GM18505 (cell line): ENCODE data around the gene ARHGEF12.
"Not testable (repeated sequence)": the region's sequence is repeated elsewhere in the genome, so short reads cannot be mapped to it uniquely, and the experiment has no call there.

Source experiments
- ATAC-seq: cut with Tn5 transposase; IDR thresholded peaks from one replicate; pipeline ENCODE4 v1.9.1; 2021; ENCODE audit not compliant: unreplicated experiment
- POLR2A ChIP-seq: IDR thresholded peaks from 4 replicates; pipeline ENCODE4 v1.6.1; 2011; ENCODE audit warnings: borderline replicate concordance; ENCODE audit not compliant: insufficient read depth, insufficient read length; ENCODE audit errors: extremely low read depth

ARHGEF12 gene

DNA sequence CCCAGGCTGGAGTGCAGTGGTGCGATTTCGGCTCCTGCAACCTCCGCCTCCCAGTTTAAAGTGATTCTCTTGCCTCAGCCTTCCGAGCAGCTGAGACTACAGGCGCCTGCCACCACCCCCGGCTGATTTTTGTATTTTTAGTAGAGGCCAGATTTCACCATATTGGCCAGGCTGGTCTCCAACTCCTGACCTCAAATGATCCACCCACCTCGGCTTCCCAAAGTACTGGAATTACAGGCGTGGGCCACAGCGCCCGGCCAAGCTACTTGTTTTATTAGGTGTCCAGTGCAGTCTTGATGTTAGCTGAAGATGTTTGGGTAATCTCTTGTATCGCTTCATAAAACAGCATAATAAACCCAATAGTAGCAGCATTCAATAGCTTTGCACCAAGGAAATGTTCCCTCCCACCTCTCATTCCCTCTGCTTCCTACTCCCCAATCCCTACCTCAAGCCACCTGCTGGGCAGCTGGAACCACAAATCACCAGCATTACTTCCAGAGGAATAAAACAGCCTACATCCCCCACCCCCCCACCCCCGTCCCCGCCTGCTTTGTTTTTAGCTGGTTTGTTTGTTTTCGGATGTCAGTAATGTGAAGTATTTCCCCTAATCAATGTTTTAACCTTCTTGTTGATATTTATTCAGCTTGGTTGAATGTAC lies 164.3 kb downstream of the ARHGEF12 start:
- no peak for ATAC-seq
- TF ChIP-seq POLR2A: no peak

DNA sequence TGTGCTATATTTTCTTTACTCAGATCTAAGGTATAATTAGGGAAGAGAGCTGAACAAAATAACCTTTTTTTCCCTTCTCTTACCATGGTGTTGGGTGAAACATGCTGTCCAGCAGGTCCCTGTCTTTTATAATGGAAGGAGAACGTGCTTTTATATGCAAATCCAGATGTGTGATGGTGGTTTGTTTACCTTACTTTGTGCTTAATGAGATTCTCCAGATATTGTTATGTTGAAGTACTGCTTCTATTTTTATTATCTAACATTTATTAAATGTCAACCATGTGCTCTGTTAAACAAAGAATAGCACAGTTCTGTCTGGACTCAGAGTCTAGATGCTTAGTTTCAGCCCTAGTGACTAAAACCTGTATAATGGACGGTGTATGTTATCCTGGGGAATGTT lies 165.2 kb downstream of the ARHGEF12 start:
- no peak for TF ChIP-seq POLR2A
- ATAC-seq: no peak

DNA sequence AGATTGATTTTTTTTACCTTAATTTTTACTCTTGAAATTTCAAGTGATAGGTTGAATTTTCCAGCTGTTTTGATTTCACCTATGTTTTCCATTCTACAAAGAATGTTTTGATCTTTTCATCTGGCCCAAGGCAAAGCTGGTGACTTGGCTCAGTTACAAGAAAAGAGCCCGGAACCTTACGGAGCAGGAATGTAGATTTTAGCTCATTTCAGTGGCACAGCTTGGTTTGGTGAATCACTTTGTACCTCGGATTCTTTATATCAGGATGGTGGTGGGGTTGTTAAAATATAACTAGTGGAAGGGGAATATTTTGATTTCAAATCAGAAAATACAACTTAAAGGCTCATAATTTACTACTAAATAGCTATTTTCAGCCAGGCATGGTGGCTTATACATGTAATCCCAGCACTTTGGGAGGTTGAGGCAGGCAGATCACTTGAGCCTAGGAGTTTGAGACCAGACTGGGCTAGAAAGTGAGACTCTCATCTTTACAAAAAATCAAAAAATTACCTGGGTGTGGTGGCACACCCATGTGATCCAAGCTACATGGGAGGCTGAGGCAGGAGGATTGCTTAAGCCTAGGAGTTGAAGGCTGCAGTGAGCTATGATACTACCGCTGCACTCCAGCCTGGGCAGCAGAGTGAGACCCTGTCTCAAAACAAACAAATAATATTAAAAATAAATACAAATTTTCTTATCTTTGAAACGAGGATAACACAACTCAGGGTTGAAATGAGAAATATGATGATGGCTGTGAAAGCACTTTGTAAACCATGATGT lies 166.0 kb downstream of the ARHGEF12 start:
- TF ChIP-seq POLR2A: no peak
- ATAC-seq: no peak

DNA sequence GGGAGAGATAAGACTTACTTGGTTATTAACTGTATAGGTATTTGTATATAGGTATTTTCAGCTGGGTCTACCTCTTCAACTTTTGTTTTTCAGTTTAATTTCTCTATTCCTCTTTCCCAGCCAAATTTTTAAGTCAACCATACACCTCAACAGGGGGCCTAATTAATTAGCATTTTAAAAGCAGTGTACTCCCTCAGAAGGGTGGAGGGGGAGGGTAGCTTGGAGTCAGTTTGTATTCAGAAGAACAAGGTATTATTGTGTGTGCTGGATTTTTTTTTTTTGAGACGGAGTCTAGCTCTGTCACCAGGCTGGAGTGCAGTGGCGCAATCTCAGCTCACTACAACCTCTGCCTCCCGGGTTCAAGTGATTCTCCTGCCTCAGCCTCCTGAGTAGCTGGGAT lies 167.3 kb downstream of the ARHGEF12 start:
- ATAC-seq: not testable (repeated sequence)

DNA sequence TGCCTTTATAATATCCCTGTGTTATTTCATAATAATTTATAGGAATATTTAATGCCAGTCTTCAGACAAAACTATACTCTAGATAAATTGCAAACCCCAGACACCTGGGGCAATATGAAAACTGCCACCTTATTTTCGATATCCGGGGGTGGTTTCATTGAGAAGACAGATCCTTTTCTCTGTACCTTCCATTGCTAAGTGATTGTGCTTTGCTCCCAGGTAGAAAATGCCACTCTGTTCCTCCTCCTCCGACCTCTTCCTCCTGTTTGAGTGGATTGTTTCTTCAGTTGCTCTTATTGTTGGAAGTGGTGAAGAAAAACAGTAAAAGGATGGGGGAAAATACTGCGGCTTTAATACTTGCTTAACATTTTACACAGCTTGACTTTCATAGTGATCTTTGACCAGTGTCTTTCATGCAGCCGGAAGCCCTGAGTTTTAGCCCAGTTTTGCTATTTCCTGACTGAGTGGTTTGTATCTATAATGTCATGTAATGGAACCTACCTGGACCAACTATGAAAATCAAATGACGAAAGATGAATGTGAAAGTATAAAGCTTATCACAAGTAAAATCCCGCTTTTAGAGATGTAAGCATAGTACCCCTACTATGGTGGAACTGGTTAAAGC lies 169.7 kb downstream of the ARHGEF12 start:
- TF ChIP-seq POLR2A: no peak
- no peak for ATAC-seq

DNA sequence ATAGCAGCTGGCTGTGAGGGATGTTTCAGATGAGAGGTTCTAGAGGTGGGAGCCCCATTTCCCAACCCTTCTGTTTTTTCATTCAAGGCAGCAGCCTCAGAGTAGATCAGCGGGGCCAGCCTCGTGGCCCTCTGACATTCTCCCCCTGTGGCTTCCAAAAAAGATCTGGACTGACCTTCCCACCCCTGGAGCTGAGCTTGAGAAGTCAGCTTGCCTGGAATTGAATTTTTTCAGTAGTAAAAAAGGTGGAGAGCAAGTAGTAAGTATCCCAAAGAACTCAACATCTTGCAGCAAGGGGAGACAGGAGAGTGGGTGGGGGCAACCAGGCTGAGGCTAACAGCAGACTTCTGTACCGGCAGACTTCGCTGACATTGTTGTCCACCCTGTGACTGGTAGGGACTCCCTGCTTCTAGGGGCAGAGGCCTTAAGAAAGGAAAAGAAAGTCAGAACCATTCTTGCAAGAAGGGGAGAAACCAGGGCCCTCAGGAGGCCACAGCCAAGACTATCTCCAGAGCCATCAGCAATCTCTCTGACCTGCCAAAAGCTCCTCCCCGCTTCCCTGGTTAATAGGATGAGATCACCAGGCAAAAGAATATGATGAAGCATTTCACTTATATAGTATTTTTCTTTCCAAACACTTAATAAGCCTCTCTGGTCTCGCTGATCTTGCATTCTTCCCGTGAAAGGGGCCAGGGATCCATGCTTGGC lies 173.3 kb downstream of the ARHGEF12 start:
- no peak for TF ChIP-seq POLR2A
- ATAC-seq: no peak

DNA sequence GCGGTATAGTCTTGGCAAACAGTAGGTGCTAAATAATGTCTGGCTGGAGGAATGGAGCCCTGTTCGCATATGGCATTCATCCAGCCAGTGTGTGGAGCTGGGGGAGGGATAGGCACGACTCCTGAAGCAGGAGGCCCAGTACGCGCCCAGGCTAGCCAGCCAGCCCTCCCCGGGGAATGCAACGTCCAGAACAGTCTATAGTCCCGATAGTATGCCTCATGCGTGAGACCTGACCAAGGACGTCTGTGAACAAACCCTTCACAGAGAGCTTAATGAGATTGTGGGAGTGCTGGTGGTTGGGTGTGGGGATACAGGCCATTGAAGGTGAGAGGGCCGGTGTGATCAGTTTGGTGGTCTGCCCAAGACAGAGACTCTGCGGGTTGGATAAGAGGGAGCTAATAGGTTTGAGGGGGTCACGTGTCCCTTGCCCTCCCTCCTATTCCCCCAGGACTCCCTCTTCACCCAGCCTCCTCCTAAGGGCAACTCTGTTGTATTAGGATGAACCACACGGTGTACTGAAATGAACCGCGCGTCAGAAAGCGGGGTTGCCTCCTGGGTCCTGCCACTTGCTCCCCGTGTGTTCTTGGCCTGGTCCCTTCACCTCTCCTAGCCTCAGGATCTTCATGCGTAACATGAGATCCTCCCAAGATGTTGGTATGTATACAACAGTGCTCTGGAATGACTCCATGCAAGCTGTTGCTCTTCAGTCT lies 174.3 kb downstream of the ARHGEF12 start:
- no peak for ATAC-seq
- no peak for TF ChIP-seq POLR2A

DNA sequence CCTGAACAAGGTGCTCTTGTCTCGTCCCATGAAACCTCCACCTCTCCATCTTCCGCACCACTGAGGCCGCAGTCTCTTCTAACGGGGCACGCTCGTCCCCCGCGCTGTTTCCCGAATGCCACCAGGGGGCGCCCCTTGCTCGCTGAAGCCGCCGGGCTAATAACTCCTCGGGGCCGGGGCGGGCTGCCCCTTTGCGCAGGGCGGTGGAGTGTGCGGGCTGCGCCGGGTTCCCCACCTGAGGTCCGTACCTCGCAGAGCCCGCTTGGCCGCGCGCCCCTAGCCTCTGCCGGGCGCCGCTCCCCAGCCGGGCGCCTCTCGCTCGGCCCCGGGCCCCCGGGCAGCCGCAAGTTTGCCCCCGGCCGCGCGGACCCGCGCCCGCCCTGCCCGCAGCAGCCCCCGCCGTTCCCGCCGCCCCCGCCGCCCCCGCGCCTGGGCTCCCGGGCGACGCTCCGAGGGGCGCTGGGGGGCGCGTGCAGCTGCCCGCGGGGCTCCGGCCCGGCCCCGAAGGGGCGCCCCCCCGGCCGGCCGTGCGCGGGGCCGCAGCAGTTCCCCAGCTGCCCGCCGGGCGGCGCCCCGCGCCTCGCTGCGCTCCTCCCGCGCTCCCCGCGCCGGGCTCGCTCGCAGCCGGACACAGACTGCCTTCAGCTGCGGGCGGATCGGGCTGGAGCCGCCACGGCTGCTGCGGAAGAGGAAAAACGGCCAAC lies 175.1 kb downstream of the ARHGEF12 start, which contains the start of gene GRIK4:
TSS of gene GRIK4 (plus strand) at position 633 of the 704 bp plus-strand sequence. CDS start 148,571 bp downstream, outside the sequence.
- peak; percentile 82 for ATAC-seq

DNA sequence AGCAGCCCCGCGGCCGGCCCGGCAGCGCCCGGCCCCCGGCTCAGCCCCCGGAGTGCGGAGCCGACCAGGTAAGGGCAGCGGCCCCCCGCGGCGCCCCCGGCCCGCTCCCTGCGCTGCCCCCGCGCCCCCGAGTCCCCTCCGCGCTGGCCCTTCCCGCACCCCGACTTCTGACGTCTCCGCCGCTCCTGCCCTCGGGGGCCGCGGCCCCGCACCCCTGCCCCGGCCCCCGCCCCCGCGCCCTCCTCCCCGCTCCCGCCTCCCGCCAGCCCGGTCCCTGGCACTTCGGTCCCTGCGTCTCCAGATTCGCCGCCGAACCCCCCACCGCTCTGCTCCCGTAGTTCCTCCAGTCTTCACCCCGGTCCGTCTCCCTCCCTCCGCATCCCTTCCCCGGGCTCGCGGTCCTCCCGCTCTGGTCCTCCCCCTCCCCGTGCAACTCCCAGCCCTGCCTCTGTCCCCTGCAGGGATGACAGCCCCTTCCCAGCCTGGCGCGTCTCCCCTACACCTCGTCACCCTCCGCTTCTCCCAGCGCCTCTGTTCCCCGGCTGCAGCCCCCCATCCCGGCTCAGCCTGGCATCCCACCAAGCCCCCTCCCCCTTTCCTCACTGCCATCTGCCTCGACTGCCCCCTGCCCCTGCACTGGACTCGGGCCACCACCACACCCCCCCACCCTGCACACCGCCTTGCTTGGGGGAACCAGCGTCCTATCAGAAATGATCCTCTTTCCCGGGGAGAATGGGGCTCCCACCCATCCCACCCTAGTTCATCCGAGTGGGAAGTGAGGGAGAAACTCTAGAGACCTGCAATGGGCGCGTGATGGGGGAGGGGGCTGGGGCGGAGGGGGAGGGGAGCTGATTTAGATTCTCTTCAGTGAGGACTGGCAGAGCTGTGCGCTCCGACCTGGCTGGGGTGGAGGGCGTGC lies 175.9 kb downstream of the ARHGEF12 start:
- ATAC-seq: no peak
- no peak for TF ChIP-seq POLR2A

More for the DNA sequence above, 175.1 kb downstream of the ARHGEF12 start, which contains the start of gene GRIK4:
- TF ChIP-seq POLR2A: no peak

DNA sequence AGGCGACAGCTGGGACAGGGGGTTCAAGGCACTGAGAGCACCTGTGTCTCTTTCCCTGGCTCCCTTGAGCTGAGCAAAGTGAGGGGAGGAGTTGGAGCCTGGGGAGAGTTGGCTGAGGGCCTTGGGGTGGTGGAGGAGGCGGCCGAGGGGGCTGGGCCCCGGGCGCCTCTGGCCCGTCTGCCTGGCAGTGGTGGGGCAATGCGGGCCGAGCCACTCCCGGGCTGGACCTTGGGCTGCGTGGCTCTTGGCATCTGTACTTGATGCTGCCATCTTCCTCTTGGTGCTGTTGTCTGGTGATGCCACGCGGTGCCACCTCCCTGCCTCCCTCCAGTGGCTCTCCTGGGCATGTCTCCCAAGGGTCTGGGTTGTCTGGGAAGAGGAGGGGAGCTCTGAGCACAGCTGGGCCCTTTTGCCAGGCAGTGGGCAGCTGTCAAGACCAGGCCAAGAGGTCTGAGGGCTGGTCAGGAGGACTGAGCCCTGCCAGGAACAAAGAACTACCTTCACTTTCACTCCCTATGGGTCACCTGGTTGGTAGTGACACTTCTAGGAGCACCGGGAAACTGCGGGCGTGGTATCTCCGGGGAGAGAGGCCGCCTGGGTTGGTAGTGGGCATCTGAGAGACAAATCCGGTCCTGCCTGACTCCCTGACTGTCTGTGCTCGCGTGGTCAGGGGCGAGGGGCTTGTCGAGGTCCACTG lies 176.7 kb downstream of the ARHGEF12 start:
- no peak for TF ChIP-seq POLR2A
- ATAC-seq: no peak

DNA sequence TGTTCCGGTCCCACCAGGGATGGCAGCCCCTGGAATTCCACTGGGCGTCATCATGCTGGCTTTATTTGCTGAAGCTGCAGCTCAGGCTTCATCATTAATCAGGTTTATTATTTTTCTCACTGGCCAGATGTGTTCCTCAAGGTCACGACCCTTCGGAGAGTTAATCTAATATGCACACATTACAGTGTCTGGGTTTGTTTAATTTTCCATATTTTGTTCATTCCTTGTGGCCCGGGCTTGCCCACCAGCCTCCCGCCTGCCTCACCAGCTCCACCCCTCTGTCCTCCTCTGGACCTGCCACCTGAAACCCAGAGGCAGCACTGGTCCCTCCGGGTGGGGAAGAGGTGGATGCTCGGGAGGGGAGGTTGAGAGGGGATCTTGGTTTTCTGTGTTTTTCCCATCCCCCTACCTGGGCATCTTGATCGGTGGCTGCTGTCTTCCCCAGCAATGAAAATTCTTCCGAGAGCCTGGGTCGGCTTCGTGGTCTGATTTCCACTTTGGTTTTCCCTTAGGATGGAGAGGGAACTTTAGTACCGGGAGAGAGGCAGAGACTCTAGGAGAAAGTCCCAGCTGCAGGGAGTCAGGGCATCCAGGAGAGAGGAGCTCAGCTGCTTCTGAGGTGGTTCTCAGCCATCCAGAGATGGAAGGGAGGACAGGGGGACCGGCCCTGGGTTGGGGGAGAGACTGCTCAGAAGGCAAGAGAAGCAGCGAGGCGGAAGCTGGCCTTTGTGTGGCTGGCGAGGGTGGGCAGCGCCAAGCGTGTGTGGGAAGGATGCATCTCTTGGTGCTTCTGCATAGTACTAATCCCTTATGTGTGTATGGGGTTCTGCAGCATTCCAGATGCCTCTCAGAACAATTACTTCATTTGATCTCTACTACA lies 177.5 kb downstream of the ARHGEF12 start:
- TF ChIP-seq POLR2A: no peak
- ATAC-seq: no peak
